Liver (tissue), 9 donors: ENCODE measurements around the gene FHIP2A. TPM values are rescaled to one million over a fixed set of nuclear protein-coding genes. Genes with fewer than 3 reads are reported as not detected.

Experiments
- DNase-seq: peaks from one replicate; pipeline ENCODE4 v3.0.0-alpha.2; 2017; ENCODE audit warnings: low spot score
- H3K27ac ChIP-seq, 2 donors: one replicate each; pipeline ENCODE4 v1.7.0; 2013; ENCODE audit warnings: inconsistent platforms in 2 of 2, low read length in 2 of 2, control low read depth in 1 of 2, low read depth in 1 of 2, mild to moderate bottlenecking in 1 of 2
- H3K27me3 ChIP-seq, 4 donors: one replicate each; pipeline versions ENCODE4 v1.6.1 to v1.7.0; 2013; ENCODE audit warnings: low read length in 3 of 4, inconsistent platforms in 1 of 4, mild to moderate bottlenecking in 1 of 4, moderate library complexity in 1 of 4; ENCODE audit not compliant: control insufficient read depth in 4 of 4, insufficient read depth in 4 of 4
- H3K36me3 ChIP-seq, 4 donors: one replicate each; pipeline versions ENCODE4 v1.6.1 to v1.7.0; 2013; ENCODE audit warnings: low read length in 3 of 4, mild to moderate bottlenecking in 3 of 4, low read depth in 1 of 4, moderate library complexity in 1 of 4; ENCODE audit not compliant: control insufficient read depth in 4 of 4, insufficient read depth in 3 of 4
- H3K4me1 ChIP-seq, 4 donors: one replicate each; pipeline versions ENCODE4 v1.6.1 to v1.7.0; 2013; ENCODE audit warnings: low read length in 3 of 4, mild to moderate bottlenecking in 3 of 4, moderate library complexity in 1 of 4; ENCODE audit not compliant: control insufficient read depth in 4 of 4, insufficient read depth in 4 of 4
- H3K4me3 ChIP-seq, 3 donors: one replicate each; pipeline versions ENCODE4 v1.6.1 to v1.7.0; 2013; ENCODE audit warnings: low read length in 3 of 3, control low read depth in 1 of 3, low read depth in 1 of 3, mild to moderate bottlenecking in 1 of 3
- H3K9ac ChIP-seq, 2 donors: one replicate each; pipeline ENCODE4 v1.7.0; 2013; ENCODE audit warnings: low read length in 2 of 2, mild to moderate bottlenecking in 2 of 2, moderate library complexity in 2 of 2, control low read depth in 1 of 2, low read depth in 1 of 2
- H3K9me3 ChIP-seq, 4 donors: one replicate each; pipeline versions ENCODE4 v1.6.1 to v1.7.0; 2013; ENCODE audit warnings: low read length in 3 of 4; ENCODE audit not compliant: control insufficient read depth in 4 of 4
- EGR1 ChIP-seq, 2 donors: IDR thresholded peaks; 2 replicates each; pipeline ENCODE4 v1.6.1; 2016 to 2018; ENCODE audit warnings: antibody characterized with exemption in 2 of 2, low read depth in 2 of 2
- FOXA1 ChIP-seq: IDR thresholded peaks from 2 replicates; pipeline ENCODE4 v1.6.1; 2016; ENCODE audit warnings: antibody characterized with exemption
- FOXA2 ChIP-seq: IDR thresholded peaks from 2 replicates; pipeline ENCODE4 v1.6.1; 2016; ENCODE audit warnings: antibody characterized with exemption
- GABPA ChIP-seq, 2 donors: IDR thresholded peaks in 1 of 2; conservative IDR thresholded peaks in 1 of 2; 2 replicates each; pipeline ENCODE4 v1.6.1; 2016; ENCODE audit warnings: antibody characterized with exemption in 2 of 2, mild to moderate bottlenecking in 1 of 2, moderate library complexity in 1 of 2
- HNF4A ChIP-seq, 2 donors: conservative IDR thresholded peaks; 2 replicates each; pipeline ENCODE4 v1.6.1; 2016; ENCODE audit warnings: antibody characterized with exemption in 2 of 2, mild to moderate bottlenecking in 2 of 2
- HNF4G ChIP-seq: IDR thresholded peaks from 2 replicates; pipeline ENCODE4 v1.6.1; 2016; ENCODE audit warnings: antibody characterized with exemption
- JUND ChIP-seq, 2 donors: IDR thresholded peaks; 2 replicates each; pipeline ENCODE4 v1.6.1; 2016; ENCODE audit warnings: antibody characterized with exemption in 2 of 2
- RAD21 ChIP-seq, 2 donors: IDR thresholded peaks; 2 replicates each; pipeline ENCODE4 v1.6.1; 2016; ENCODE audit warnings: antibody characterized with exemption in 2 of 2, mild to moderate bottlenecking in 2 of 2
- RXRA ChIP-seq, 2 donors: IDR thresholded peaks; 2 replicates each; pipeline ENCODE4 v1.6.1; 2017 to 2018; ENCODE audit warnings: antibody characterized with exemption in 2 of 2, mild to moderate bottlenecking in 1 of 2
- SP1 ChIP-seq: IDR thresholded peaks from 2 replicates; pipeline ENCODE4 v1.6.1; 2018; ENCODE audit warnings: antibody characterized with exemption, mild to moderate bottlenecking
- TAF1 ChIP-seq: conservative IDR thresholded peaks from 2 replicates; pipeline ENCODE4 v1.6.1; 2016; ENCODE audit warnings: antibody characterized with exemption, mild to moderate bottlenecking
- YY1 ChIP-seq: IDR thresholded peaks from 2 replicates; pipeline ENCODE4 v1.6.1; 2016; ENCODE audit warnings: antibody characterized with exemption, mild to moderate bottlenecking
- WGBS: extraction: QIAGEN DNeasy Blood & Tissue Kit; methylation state at CpG from one replicate; pipeline ENCODE4 v1.1.7; 2013; 5-methylcytosine and 5-hydroxymethylcytosine counted together
- polyA plus RNA-seq, 2 donors: library from polyadenylated mRNA; stranded (reverse) in 1 of 2; unstranded in 1 of 2; fragments of 200-250 nt in 1 of 2; fragments of >200 nt in 1 of 2; fragmentation: Nextera tagmentation in 1 of 2; extraction: Ambion mirVana in 1 of 2; gene quantifications; one replicate each; pipeline versions ENCODE4 v1.2.1 to v1.2.3, GENCODE V29; 2013 to 2015
- total RNA-seq, 2 donors: library from RNA; depleted of rRNA; stranded (reverse); fragments of >200 nt; gene quantifications; one replicate each; pipeline ENCODE4 v1.2.3, GENCODE V29; 2014
- TF ChIP-seq, protein P1 (sequence below): fragments of 150-350 bp; IDR thresholded peaks from 2 replicates; pipeline ENCODE4 v1.5.1; 2017; ENCODE audit warnings: improper control_type of control experiment, low read depth, low read length; ENCODE audit not compliant: missing input control
- TF ChIP-seq, protein P2 (sequence below): IDR thresholded peaks from 2 replicates; pipeline ENCODE4 v1.6.1; 2016; ENCODE audit warnings: antibody characterized with exemption
- TF ChIP-seq, protein P3 (sequence below): IDR thresholded peaks from 2 replicates; pipeline ENCODE4 v1.6.1; 2016; ENCODE audit warnings: antibody characterized with exemption, mild to moderate bottlenecking
- TF ChIP-seq, protein P4 (sequence below): IDR thresholded peaks from 2 replicates; pipeline ENCODE4 v1.6.1; 2016; ENCODE audit warnings: antibody characterized with exemption
- donor health status: healthy.
- donor health status: healthy.
- donor health status: healthy.
- donor health status: healthy.
- donor health status: healthy.

FHIP2A gene
- total and polyA plus RNA-seq, 4 donors: 8.0 to 21.1 (median 13.3) TPM

DNA sequence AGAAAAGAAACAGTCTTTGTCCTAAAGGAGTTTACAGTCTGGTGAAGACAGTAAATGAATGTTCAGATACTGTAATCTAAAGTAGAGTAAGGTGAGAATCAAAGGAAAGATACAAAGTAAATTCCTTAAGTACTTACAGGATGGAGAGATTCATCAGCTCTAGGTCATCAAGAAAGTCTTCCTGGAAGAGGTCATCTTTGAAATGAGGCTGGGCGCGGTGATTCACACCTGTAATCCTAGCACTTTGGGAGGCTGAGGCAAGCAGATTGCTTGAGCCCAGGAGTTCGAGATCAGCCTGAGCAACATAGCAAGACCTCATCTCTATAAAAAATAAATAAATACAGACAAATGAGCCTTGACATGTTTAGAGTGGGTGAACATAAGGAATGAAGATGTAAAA lies 18.3 kb downstream of the FHIP2A start:
- Histone ChIP-seq H3K27ac (no peak overlapping the region), H3K4me3 (no peak overlapping the region), H3K36me3 (peaks cover 10 to 54% (median 44%) of the 10 kb centered on the region in 4 donors), H3K9ac (no peak overlapping the region), H3K9me3 (no peaks in the 10 kb centered on the region), H3K4me1 (no peaks in the 10 kb centered on the region), H3K27me3 (no peaks in the 10 kb centered on the region)
- TF ChIP-seq GABPA (IDR thresholded peaks at IDR 0.05 in 1 of 2, conservative IDR thresholded peaks at IDR 0.05 in 1 of 2): no peak
- no peak for TF ChIP-seq JUND (IDR thresholded peaks at IDR 0.05)
- TF ChIP-seq, protein P1, sequence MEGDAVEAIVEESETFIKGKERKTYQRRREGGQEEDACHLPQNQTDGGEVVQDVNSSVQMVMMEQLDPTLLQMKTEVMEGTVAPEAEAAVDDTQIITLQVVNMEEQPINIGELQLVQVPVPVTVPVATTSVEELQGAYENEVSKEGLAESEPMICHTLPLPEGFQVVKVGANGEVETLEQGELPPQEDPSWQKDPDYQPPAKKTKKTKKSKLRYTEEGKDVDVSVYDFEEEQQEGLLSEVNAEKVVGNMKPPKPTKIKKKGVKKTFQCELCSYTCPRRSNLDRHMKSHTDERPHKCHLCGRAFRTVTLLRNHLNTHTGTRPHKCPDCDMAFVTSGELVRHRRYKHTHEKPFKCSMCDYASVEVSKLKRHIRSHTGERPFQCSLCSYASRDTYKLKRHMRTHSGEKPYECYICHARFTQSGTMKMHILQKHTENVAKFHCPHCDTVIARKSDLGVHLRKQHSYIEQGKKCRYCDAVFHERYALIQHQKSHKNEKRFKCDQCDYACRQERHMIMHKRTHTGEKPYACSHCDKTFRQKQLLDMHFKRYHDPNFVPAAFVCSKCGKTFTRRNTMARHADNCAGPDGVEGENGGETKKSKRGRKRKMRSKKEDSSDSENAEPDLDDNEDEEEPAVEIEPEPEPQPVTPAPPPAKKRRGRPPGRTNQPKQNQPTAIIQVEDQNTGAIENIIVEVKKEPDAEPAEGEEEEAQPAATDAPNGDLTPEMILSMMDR: no peak
- TF ChIP-seq, protein P2, sequence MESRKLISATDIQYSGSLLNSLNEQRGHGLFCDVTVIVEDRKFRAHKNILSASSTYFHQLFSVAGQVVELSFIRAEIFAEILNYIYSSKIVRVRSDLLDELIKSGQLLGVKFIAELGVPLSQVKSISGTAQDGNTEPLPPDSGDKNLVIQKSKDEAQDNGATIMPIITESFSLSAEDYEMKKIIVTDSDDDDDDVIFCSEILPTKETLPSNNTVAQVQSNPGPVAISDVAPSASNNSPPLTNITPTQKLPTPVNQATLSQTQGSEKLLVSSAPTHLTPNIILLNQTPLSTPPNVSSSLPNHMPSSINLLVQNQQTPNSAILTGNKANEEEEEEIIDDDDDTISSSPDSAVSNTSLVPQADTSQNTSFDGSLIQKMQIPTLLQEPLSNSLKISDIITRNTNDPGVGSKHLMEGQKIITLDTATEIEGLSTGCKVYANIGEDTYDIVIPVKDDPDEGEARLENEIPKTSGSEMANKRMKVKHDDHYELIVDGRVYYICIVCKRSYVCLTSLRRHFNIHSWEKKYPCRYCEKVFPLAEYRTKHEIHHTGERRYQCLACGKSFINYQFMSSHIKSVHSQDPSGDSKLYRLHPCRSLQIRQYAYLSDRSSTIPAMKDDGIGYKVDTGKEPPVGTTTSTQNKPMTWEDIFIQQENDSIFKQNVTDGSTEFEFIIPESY: no peak
- TF ChIP-seq, protein P3, sequence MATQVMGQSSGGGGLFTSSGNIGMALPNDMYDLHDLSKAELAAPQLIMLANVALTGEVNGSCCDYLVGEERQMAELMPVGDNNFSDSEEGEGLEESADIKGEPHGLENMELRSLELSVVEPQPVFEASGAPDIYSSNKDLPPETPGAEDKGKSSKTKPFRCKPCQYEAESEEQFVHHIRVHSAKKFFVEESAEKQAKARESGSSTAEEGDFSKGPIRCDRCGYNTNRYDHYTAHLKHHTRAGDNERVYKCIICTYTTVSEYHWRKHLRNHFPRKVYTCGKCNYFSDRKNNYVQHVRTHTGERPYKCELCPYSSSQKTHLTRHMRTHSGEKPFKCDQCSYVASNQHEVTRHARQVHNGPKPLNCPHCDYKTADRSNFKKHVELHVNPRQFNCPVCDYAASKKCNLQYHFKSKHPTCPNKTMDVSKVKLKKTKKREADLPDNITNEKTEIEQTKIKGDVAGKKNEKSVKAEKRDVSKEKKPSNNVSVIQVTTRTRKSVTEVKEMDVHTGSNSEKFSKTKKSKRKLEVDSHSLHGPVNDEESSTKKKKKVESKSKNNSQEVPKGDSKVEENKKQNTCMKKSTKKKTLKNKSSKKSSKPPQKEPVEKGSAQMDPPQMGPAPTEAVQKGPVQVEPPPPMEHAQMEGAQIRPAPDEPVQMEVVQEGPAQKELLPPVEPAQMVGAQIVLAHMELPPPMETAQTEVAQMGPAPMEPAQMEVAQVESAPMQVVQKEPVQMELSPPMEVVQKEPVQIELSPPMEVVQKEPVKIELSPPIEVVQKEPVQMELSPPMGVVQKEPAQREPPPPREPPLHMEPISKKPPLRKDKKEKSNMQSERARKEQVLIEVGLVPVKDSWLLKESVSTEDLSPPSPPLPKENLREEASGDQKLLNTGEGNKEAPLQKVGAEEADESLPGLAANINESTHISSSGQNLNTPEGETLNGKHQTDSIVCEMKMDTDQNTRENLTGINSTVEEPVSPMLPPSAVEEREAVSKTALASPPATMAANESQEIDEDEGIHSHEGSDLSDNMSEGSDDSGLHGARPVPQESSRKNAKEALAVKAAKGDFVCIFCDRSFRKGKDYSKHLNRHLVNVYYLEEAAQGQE: no peak
- TF ChIP-seq SP1: no peak
- TF ChIP-seq FOXA1: no peak
- TF ChIP-seq EGR1 (IDR thresholded peaks at IDR 0.05; ENCODE audit: low read depth in 2 of 2): no peak
- no peak for TF ChIP-seq RAD21 (IDR thresholded peaks at IDR 0.05)
- TF ChIP-seq HNF4A (conservative IDR thresholded peaks at IDR 0.05): no peak
- no peak for TF ChIP-seq FOXA2
- no peak for TF ChIP-seq TAF1
- TF ChIP-seq, protein P4, sequence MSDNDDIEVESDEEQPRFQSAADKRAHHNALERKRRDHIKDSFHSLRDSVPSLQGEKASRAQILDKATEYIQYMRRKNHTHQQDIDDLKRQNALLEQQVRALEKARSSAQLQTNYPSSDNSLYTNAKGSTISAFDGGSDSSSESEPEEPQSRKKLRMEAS: no peak
- no peak for TF ChIP-seq RXRA (IDR thresholded peaks at IDR 0.05)
- TF ChIP-seq YY1: no peak
- DNase-seq: no peak
- WGBS: 99% methylated on average over 3 of the region's 3 CpGs

DNA sequence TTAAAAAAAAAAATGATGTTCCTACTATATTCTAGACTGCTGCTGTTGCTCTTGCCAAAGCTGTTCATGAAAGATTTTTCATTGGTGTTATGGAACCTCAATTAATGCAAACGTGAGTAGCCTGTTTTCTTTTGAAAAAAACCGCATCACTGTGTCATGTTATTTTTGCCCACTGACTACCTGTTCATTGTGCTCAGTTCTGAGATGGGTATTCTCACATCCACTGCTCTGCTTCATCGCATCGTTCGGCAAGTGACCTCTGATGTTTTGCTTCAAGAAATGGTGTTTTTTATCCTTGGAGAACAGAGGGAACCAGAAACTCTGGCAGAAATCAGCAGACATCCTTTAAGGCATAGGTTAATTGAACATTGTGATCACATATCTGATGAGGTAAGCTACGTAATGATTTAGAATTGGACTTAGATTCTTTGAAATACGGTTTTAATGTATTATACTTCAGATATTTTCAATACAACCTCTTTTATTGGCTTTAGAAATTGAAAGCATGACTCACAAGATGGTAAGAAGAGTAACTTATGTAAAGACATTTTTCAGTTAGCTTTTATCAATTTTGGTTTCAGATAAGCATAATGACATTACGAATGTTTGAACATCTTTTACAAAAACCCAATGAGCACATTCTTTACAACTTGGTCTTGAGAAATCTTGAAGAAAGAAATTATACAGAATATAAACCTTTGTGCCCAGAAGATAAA lies 24.6 kb downstream of the FHIP2A start:
- 88% methylated on average over 8 of the region's 8 CpGs for WGBS
- DNase-seq: no peak
- Histone ChIP-seq H3K27me3 (no peaks in the 10 kb centered on the region), H3K4me3 (no peak overlapping the region), H3K4me1 (peaks cover under 1 to 6% (median 3%) of the 10 kb centered on the region in 4 donors), H3K27ac (no peak overlapping the region), H3K9ac (no peak overlapping the region), H3K9me3 (no peaks in the 10 kb centered on the region), H3K36me3 (peaks cover 7 to 46% (median 42%) of the 10 kb centered on the region in 4 donors)
- TF ChIP-seq, protein P3: no peak
- no peak for TF ChIP-seq RAD21 (IDR thresholded peaks at IDR 0.05)
- no peak for TF ChIP-seq HNF4G
- TF ChIP-seq SP1: no peak
- TF ChIP-seq JUND (IDR thresholded peaks at IDR 0.05): no peak
- TF ChIP-seq RXRA (IDR thresholded peaks at IDR 0.05): no peak
- TF ChIP-seq FOXA2: no peak
- TF ChIP-seq, protein P2: no peak
- TF ChIP-seq, protein P4: no peak
- TF ChIP-seq TAF1: no peak
